MG63 (cell line): ENCODE measurements around the gene FGF12. TPM values are rescaled to one million over a fixed set of nuclear protein-coding genes. Genes with fewer than 3 reads are reported as not detected.

ENCODE experiments used
- DNase-seq: peaks from one replicate; pipeline ENCODE4 v3.0.0-alpha.2; 2020
- H3K27me3 ChIP-seq: fragments of 250-450 bp; sonication (Bioruptor Pico); 2 replicates; pipeline ENCODE4 v1.5.1; 2020; ENCODE audit warnings: mild to moderate bottlenecking, moderate library complexity
- H3K36me3 ChIP-seq: fragments of 250-450 bp; sonication (Bioruptor Pico); 2 replicates; pipeline ENCODE4 v1.5.1; 2020; ENCODE audit warnings: mild to moderate bottlenecking, moderate library complexity
- H3K4me3 ChIP-seq: fragments of 250-450 bp; sonication (Bioruptor Pico); 2 replicates; pipeline ENCODE4 v1.5.1; 2020; ENCODE audit warnings: mild to moderate bottlenecking, moderate library complexity
- H3K9me3 ChIP-seq: fragments of 250-450 bp; sonication (Bioruptor Pico); 2 replicates; pipeline ENCODE4 v1.5.1; 2020; ENCODE audit warnings: mild to moderate bottlenecking, moderate library complexity
- total RNA-seq: library from RNA; depleted of rRNA; stranded (reverse); fragments of >200 nt; shearing (Covaris generic); gene quantifications from 2 replicates; pipeline ENCODE4 v1.2.3, GENCODE V29; 2014; ENCODE audit warnings: low replicate concordance

The FGF12 gene
- total RNA-seq, 1 experiment from 2014 or later: 0.03 TPM

GRCh38 chr3:192255839-192256238, 471.5 kb downstream of the FGF12 start:
- H3K9me3 ChIP-seq: no peaks in the 10 kb centered on the region
- no peak overlapping the region for H3K4me3 ChIP-seq
- H3K36me3 ChIP-seq: no peaks in the 10 kb centered on the region
- no peak for DNase-seq
- H3K27me3 ChIP-seq: peaks cover 9% of the 10 kb centered on the region; the same call in 1 of the 2 replicates

DNA sequence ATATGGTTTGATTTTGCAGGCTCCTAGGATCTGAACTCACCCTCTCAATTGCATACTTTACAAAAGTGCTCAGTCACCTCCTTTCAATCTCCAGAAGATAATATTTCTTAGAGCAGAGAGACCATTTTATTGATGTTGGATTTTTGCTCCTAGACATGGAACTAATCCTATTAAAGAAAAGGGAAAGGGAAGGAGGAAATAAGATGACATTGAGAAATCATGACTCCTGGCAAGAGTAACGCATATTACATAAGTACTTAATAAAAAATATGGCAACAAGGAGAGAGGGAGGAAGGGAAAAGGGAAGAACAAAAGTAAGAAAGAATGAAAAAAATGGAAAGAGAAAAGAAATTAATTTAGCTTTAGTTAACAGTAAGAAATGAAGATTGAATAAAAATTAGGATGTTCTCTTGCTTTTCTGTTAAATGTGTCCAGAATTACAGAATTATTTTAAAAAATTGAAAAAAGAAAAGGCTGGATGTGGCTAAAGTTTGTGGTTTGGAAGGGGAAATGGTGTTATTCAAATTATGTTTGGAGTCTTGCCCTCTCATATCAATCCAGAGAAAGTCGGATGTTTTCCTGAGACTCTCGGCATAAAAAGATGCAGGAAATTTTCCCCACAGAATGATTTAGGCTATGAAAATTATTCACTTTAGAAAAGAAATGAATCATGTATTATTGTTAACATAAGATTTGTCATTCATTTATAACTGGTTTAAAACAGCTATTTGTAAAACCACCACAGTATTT, 474.0 kb downstream of the FGF12 start:
- no peak overlapping the region for H3K4me3 ChIP-seq
- no peak for DNase-seq
- H3K27me3 ChIP-seq: peaks cover 9% of the 10 kb centered on the region; the same call in 1 of the 2 replicates
- no peaks in the 10 kb centered on the region for H3K36me3 ChIP-seq
- H3K9me3 ChIP-seq: no peaks in the 10 kb centered on the region

DNA sequence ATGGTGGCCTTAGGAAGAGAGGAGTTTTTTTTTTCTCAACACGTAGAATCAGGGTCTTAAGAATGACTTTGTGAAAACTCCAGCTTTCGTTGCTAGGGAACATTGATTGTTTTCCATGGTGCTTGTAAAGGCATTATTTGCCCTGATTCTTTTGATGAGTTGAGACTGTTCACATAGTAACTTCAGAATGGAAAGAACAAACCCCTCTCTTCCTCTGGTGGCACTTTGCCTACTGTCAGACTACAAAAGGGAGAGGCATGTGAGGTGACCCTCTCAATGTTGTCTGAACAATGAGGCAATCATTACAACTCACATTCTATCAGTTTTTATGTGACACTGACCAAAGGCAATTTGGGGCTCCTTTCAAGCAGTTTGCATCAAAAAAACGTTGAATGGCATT, 477.8 kb downstream of the FGF12 start:
- peaks cover 5% of the 10 kb centered on the region for H3K27me3 ChIP-seq
- no peaks in the 10 kb centered on the region for H3K36me3 ChIP-seq
- DNase-seq: no peak
- no peaks in the 10 kb centered on the region for H3K9me3 ChIP-seq
- H3K4me3 ChIP-seq: no peak overlapping the region

DNA sequence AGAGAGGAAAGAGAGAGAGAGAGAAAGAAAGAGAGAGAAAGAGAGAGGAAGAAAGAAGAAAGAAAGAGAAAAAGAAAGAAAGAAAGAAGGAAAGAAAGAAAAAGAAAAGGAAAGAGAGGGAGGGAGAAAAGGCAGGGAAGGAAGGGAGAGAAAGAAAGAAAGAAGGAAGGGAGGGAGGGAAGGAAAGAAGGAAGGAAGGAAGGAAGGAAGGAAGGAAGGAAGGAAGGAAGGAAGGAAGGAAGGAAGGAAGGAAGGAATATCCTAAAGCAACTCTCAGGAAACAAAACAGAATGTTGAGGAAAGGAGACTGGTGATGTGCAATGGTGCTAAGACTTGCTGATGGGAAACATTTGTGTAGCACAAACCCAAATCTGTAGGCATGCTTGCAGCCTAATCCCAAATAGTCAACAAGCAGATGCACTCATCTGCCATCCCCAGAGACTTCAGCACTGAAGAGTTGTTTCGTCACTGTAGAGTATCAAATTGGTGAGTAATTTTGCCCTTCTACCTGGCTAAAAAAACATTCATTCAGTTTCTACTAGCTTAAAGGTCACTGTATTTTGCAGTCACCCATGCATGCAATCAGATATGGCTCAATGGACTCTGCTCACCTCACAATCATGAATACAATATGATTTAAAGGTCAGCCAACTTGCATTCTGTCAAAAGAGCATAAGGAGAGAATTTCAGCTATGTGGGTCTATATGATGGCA, 480.3 kb downstream of the FGF12 start:
- Histone ChIP-seq H3K27me3 (peaks cover 5% of the 10 kb centered on the region), H3K9me3 (no peaks in the 10 kb centered on the region), H3K4me3 (no peak overlapping the region), H3K36me3 (no peaks in the 10 kb centered on the region)
- DNase-seq: no peak

DNA sequence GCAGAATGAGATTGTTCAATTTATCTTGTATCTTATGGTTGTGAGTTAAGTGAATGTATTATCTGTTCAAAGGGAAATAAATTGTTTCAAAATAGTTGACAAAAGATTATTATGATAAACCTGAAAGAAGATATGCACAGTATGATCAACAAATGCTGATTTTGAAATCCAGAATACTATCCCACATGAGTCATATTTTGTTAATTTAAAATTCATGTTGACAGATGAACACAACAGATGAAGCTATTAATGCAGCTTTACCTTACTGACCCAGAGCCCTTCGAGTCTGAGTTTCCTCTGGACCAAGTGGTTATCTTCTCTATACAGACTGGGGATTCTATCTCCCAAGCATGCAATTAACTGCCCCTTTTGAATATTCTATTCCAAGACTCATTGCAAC, 482.8 kb downstream of the FGF12 start:
- Histone ChIP-seq H3K9me3 (no peaks in the 10 kb centered on the region), H3K36me3 (no peaks in the 10 kb centered on the region), H3K27me3 (peaks cover 2% of the 10 kb centered on the region), H3K4me3 (no peak overlapping the region)
- DNase-seq: no peak

DNA sequence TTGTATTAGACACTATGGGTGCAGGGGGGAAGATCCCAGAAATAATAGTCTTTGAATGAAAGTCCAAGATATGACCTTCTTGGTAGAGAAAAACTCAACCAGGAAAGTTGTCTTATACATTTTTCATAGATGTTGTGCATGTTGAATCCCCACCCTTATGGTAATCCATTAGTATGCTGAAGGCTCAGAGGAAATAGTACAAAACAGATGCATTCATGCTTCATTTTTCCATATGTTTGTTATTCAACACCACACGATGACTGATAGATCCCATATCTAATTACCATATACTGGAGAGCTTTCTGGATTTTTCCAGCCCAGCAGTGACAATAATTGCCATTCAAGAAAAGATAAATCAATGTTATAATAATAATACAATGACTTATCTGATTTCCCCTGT, 487.4 kb downstream of the FGF12 start:
- H3K36me3 ChIP-seq: no peaks in the 10 kb centered on the region
- no peaks in the 10 kb centered on the region for H3K9me3 ChIP-seq
- H3K27me3 ChIP-seq: peaks cover 4% of the 10 kb centered on the region; the same call in 1 of the 2 replicates
- DNase-seq: no peak
- H3K4me3 ChIP-seq: no peak overlapping the region

DNA sequence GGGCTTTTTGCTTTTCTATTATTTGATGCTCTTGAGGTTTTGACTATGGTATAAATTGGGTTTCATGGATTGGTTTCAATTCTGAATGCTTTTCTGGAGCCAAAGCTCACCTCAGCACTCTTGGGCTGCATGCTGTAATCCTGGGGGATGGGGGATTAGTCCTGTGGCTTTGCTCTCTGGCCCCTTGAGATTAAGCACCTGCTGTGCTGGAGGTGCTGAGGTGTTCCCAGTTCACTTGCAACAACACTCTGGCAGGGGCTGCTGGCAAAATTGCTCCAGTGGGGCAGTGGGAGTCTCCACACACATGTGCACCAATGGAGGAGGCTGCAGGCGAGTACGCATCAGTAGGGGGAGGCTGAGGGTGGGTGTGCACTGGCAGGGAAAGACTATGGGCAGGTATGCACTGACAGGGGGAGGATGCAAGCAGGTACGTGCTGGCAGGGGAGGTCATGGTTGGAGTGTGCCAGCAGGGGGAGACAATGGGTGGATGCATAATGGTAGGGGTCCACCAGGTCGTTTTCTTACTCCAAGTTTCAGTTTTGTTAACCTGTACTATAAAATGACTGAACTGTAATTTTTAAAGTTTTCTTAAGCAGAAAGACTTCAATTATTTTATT, 489.2 kb downstream of the FGF12 start:
- no peaks in the 10 kb centered on the region for H3K36me3 ChIP-seq
- no peak for DNase-seq

GRCh38 chr3:192229866-192230265, 497.5 kb downstream of the FGF12 start:
- Histone ChIP-seq H3K9me3 (no peaks in the 10 kb centered on the region), H3K27me3 (no peaks in the 10 kb centered on the region), H3K4me3 (no peak overlapping the region), H3K36me3 (no peaks in the 10 kb centered on the region)
- no peak for DNase-seq

More for the DNA sequence above, 489.2 kb downstream of the FGF12 start:
- peaks cover 4% of the 10 kb centered on the region; the same call in 1 of the 2 replicates for H3K27me3 ChIP-seq
- H3K9me3 ChIP-seq: no peaks in the 10 kb centered on the region
- no peak overlapping the region for H3K4me3 ChIP-seq

DNA sequence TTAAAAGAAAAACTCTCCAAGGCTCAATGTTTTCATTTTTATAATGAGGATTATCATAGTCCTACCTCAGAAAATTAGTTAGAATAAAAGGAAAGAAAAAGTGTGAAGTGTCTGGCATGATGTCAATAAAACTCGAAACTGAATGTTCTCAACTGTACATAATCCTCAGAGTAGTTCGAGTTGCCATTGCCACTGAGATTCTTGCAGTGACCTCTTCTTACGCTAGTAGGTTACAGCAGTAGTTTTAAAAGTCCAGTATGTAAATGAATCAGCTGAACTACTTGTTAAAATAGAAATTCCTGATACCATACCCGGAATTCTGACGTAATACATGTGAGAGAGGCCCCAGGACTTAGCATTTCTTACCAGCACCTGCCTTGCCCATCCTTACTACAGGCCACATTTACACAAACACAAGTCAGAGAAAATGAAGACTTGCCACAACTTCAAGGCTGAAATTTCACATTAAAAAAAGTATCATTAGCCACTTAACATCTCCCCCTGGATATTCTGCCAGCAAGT, 502.6 kb downstream of the FGF12 start:
- Histone ChIP-seq H3K27me3 (no peaks in the 10 kb centered on the region), H3K9me3 (no peaks in the 10 kb centered on the region), H3K36me3 (no peaks in the 10 kb centered on the region), H3K4me3 (no peak overlapping the region)
- no peak for DNase-seq

GRCh38 chr3:192223815-192224214, 503.5 kb downstream of the FGF12 start:
- DNase-seq: no peak
- Histone ChIP-seq H3K36me3 (no peaks in the 10 kb centered on the region), H3K4me3 (no peak overlapping the region), H3K9me3 (no peaks in the 10 kb centered on the region), H3K27me3 (no peaks in the 10 kb centered on the region)

- H3K27me3 ChIP-seq: no peaks in the 10 kb centered on the region
- H3K4me3 ChIP-seq: no peak overlapping the region
- no peaks in the 10 kb centered on the region for H3K36me3 ChIP-seq
- DNase-seq: no peak
- no peaks in the 10 kb centered on the region for H3K9me3 ChIP-seq
Measured at GRCh38 chr3:192220915-192221314, 506.4 kb downstream of the FGF12 start.

DNA sequence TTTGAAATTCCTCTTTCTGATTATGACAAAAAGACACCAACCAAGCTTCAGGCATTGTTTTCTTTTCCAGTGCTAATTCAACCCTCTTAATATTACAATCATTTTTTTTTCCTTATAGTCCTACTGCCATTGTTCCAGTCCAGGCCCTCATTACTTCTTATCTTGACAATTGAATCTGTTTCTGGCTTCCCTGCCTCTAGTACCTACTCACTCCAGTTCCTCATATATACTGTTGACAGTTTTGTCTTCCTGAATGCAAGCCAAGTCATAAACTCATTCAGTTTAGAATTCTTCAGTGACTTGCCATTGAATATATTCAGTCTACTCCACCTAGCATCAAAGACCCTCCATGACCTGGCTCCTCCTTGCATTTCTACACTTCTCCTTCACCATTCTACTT, 507.4 kb downstream of the FGF12 start:
- H3K4me3 ChIP-seq: no peak overlapping the region
- no peaks in the 10 kb centered on the region for H3K9me3 ChIP-seq
- no peaks in the 10 kb centered on the region for H3K27me3 ChIP-seq
- no peak for DNase-seq
- H3K36me3 ChIP-seq: no peaks in the 10 kb centered on the region

DNA sequence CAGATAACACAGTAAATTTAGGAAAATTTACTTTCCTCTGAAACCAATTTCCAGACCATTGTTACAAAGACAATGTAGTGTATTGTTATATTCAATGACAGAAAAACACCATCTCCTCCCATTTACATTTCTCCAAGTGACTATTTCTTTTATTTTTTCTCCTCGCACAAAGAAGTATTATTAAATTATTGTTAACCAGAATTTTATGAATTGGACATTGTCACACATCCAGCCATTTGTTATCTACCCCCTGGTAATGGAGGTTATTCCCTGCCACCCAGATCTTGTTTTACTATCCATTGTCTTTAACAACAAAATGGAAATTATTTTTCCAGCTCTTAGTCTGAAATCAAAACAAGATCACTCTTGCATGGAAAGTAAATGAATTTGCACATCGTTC, 511.3 kb downstream of the FGF12 start:
- Histone ChIP-seq H3K36me3 (no peaks in the 10 kb centered on the region), H3K27me3 (no peaks in the 10 kb centered on the region), H3K9me3 (no peaks in the 10 kb centered on the region), H3K4me3 (no peak overlapping the region)
- DNase-seq: no peak

DNA sequence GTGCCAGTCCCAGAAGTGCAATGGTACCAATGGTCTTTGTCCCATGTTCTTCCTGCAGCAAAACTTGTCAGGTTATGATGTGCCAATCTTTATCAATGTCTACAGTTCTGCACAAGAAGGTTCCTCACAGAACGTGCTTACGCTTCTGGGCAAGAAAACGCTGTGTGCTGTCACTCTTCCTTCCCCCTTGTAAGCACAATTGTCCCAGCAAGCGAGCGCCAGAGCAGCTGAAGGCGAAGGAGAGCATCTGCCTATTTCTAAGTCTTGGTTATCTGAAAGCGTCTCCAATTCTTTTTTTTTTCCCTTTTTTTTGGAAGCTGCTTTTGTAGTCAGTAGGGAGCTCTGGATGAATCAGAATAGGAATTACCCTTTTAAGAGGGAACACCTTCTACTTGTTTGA, 514.4 kb downstream of the FGF12 start:
- DNase-seq: no peak
- H3K27me3 ChIP-seq: no peaks in the 10 kb centered on the region; the same call in 1 of the 2 replicates
- no peaks in the 10 kb centered on the region for H3K36me3 ChIP-seq

GRCh38 chr3:192212335-192212734, 515.0 kb downstream of the FGF12 start:
- H3K9me3 ChIP-seq: no peaks in the 10 kb centered on the region
- no peaks in the 10 kb centered on the region for H3K36me3 ChIP-seq
- H3K4me3 ChIP-seq: no peak overlapping the region
- DNase-seq: no peak
- H3K27me3 ChIP-seq: no peaks in the 10 kb centered on the region; the same call in 1 of the 2 replicates

More for the DNA sequence above, 514.4 kb downstream of the FGF12 start:
- no peak overlapping the region for H3K4me3 ChIP-seq
- no peaks in the 10 kb centered on the region for H3K9me3 ChIP-seq

GRCh38 chr3:192207651-192208050, 519.7 kb downstream of the FGF12 start:
- Histone ChIP-seq H3K27me3 (no peaks in the 10 kb centered on the region; the same call in 1 of the 2 replicates), H3K36me3 (no peaks in the 10 kb centered on the region), H3K4me3 (no peak overlapping the region), H3K9me3 (no peaks in the 10 kb centered on the region)
- DNase-seq: peak; percentile 5

DNA sequence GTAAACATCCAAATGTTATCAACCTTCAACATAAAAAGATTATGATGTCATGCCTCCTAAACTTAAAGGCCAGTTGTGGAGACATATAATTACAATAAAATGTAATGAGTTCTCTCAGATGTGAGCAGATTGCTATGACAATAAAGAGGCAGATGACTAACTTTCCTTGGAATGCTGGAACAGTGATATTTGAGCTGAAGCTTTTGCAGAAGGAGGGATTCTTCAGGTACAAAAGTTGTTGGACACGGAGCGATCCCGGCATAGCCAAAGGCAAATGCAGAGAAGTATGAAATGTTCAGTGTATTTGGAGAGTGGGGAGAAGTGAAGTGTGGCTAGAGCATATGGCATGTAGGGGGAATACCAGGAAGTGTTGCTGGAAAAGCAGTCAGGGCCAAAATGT, 520.1 kb downstream of the FGF12 start:
- DNase-seq: no peak
- no peaks in the 10 kb centered on the region for H3K36me3 ChIP-seq
- no peak overlapping the region for H3K4me3 ChIP-seq
- no peaks in the 10 kb centered on the region for H3K9me3 ChIP-seq
- H3K27me3 ChIP-seq: no peaks in the 10 kb centered on the region; the same call in 1 of the 2 replicates
